SK-N-SH (cell line): Measurements from ENCODE around the gene DUSP15. TPM values are rescaled to one million over a fixed set of nuclear protein-coding genes. Genes with fewer than 3 reads are reported as not detected.
"Not testable (repeated sequence)": the region's sequence is repeated elsewhere in the genome, so short reads cannot be mapped to it uniquely, and the experiment has no call there.

Experiments used
- CTCF ChIA-PET: fragments of 300-600, 350-600 bp; formaldehyde crosslinking; extraction: SDS; loops from one replicate; lab custom pipeline; 2021; lab: Yijun Ruan, JAX
- POLR2A ChIA-PET: fragments of 350-600 bp; sonication (Branson Sonifier 250); formaldehyde crosslinking; extraction: SDS; loops from one replicate; lab custom pipeline; 2020; ENCODE audit warnings: antibody characterized with exemption, inconsistent platforms; lab: Yijun Ruan, JAX
- DNase-seq: peaks from one replicate; pipeline ENCODE4 v3.0.0; 2012
- H2AFZ ChIP-seq: fragments of 200-600 bp; sonication (generic); 2 replicates; pipeline ENCODE4 v1.8.1; 2016; ENCODE audit warnings: antibody characterized with exemption, mild to moderate bottlenecking, low read depth
- H3F3A ChIP-seq: fragments of 200-600 bp; sonication (generic); replicated peaks from 2 replicates; pipeline ENCODE3; 2016; ENCODE audit warnings: antibody characterized with exemption, mild to moderate bottlenecking; ENCODE audit not compliant: insufficient read depth
- H3K27ac ChIP-seq, 2 experiments: fragments of 200-500 bp in 1 of 2; fragments of 200-600 bp in 1 of 2; sonication (Bioruptor generic) in 1 of 2; sonication (generic), shearing (Covaris generic) in 1 of 2; 2 replicates each; pipeline versions ENCODE4 v1.5.1 to v1.6.1; 2014 to 2016; ENCODE audit warnings: low read depth in 2 of 2, inconsistent platforms in 1 of 2, low read length in 1 of 2, mild to moderate bottlenecking in 1 of 2, mixed read lengths in 1 of 2
- H3K27me3 ChIP-seq: fragments of 200-600 bp; sonication (generic), shearing (Covaris generic); 2 replicates; pipeline ENCODE4 v1.6.1; 2016; ENCODE audit warnings: mixed run types; ENCODE audit not compliant: insufficient read depth
- H3K36me3 ChIP-seq, 2 experiments: fragments of 200-500 bp in 1 of 2; fragments of 200-600 bp in 1 of 2; sonication (Bioruptor generic) in 1 of 2; sonication (generic) in 1 of 2; replicated peaks in 1 of 2; 2 replicates each; pipeline versions ENCODE3 to v1.5.1; 2014 to 2016; ENCODE audit warnings: low read length in 1 of 2, mild to moderate bottlenecking in 1 of 2; ENCODE audit not compliant: insufficient read depth in 2 of 2, control insufficient read depth in 1 of 2
- H3K4me1 ChIP-seq, 2 experiments: fragments of 200-500 bp in 1 of 2; fragments of 200-600 bp in 1 of 2; sonication (Bioruptor generic) in 1 of 2; sonication (generic), shearing (Covaris generic) in 1 of 2; 2 replicates each; pipeline versions ENCODE4 v1.5.1 to v1.6.1; 2014 to 2016; ENCODE audit warnings: low read depth in 1 of 2, low read length in 1 of 2, mixed run types in 1 of 2; ENCODE audit not compliant: insufficient read depth in 2 of 2, control insufficient read depth in 1 of 2
- H3K4me2 ChIP-seq: fragments of 200-600 bp; sonication (generic), shearing (Covaris generic); 2 replicates; pipeline ENCODE4 v1.6.1; 2017; ENCODE audit warnings: mixed run types
- H3K4me3 ChIP-seq, 2 experiments: fragments of 200-500 bp in 1 of 2; fragments of 200-600 bp in 1 of 2; sonication (Bioruptor generic) in 1 of 2; sonication (generic), shearing (Covaris generic) in 1 of 2; 2 replicates each; pipeline versions ENCODE4 v1.5.1 to v1.8.1; 2014 to 2016; ENCODE audit warnings: low read depth in 2 of 2, inconsistent platforms in 1 of 2, low read length in 1 of 2, mild to moderate bottlenecking in 1 of 2, mixed read lengths in 1 of 2, moderate library complexity in 1 of 2
- H3K79me2 ChIP-seq: fragments of 200-600 bp; sonication (generic); 2 replicates; pipeline ENCODE4 v1.8.1; 2017; ENCODE audit warnings: mild to moderate bottlenecking; ENCODE audit not compliant: insufficient read depth
- H3K9ac ChIP-seq: fragments of 200-600 bp; sonication (generic); 2 replicates; pipeline ENCODE4 v1.6.1; 2017; ENCODE audit warnings: mixed run types
- H3K9me2 ChIP-seq: fragments of 200-600 bp; sonication (generic); 2 replicates; pipeline ENCODE4 v1.6.1; 2017; ENCODE audit warnings: mixed run types
- H3K9me3 ChIP-seq: fragments of 200-600 bp; sonication (generic); 2 replicates; pipeline ENCODE4 v1.6.1; 2017; ENCODE audit warnings: mixed run types, mild to moderate bottlenecking, moderate library complexity
- H4K20me1 ChIP-seq: fragments of 200-600 bp; sonication (generic); 2 replicates; pipeline ENCODE4 v1.6.1; 2017; ENCODE audit warnings: mild to moderate bottlenecking, mixed run types; ENCODE audit not compliant: insufficient read depth
- ELF1 ChIP-seq: IDR thresholded peaks from 2 replicates; pipeline ENCODE4 v1.4.0; 2012
- EP300 ChIP-seq, 2 experiments: IDR thresholded peaks; 2 replicates each; pipeline versions ENCODE4 v1.4.0 to v1.6.1; 2012; ENCODE audit warnings: borderline replicate concordance in 1 of 2, low read depth in 1 of 2, low read length in 1 of 2
- FOSL2 ChIP-seq: IDR thresholded peaks from 2 replicates; pipeline ENCODE4 v1.4.0; 2012; ENCODE audit warnings: low read depth, mild to moderate bottlenecking, moderate library complexity, borderline replicate concordance
- FOXJ3 ChIP-seq: sonication (generic); formaldehyde crosslinking; IDR thresholded peaks from 2 replicates; pipeline ENCODE4 v1.5.1; 2020; ENCODE audit warnings: mild to moderate bottlenecking, missing genetic modification reagents
- FOXM1 ChIP-seq: IDR thresholded peaks from 2 replicates; pipeline ENCODE4 v1.4.0; 2012; ENCODE audit warnings: low read depth, mild to moderate bottlenecking
- IRF3 ChIP-seq: fragments of 150-350 bp; IDR thresholded peaks from 2 replicates; pipeline ENCODE4 v1.6.1; 2016; ENCODE audit warnings: mild to moderate bottlenecking, low read depth, low read length
- MAX ChIP-seq: IDR thresholded peaks from 2 replicates; pipeline ENCODE4 v1.4.0; 2012; ENCODE audit warnings: low read depth
- MXI1 ChIP-seq: IDR thresholded peaks from 2 replicates; pipeline ENCODE4 v1.6.1; 2012; ENCODE audit warnings: mild to moderate bottlenecking, low read depth, low read length, improper control_type of control experiment
- NFIC ChIP-seq: IDR thresholded peaks from 2 replicates; pipeline ENCODE4 v1.4.0; 2012; ENCODE audit warnings: borderline replicate concordance
- NRF1 ChIP-seq: IDR thresholded peaks from 2 replicates; pipeline ENCODE4 v1.6.1; 2012; ENCODE audit warnings: low read depth, mild to moderate bottlenecking, low read length
- POLR2AphosphoS5 ChIP-seq: IDR thresholded peaks from 2 replicates; pipeline ENCODE4 v1.6.1; 2012; ENCODE audit warnings: low read depth, low read length
- RAD21 ChIP-seq: IDR thresholded peaks from 2 replicates; pipeline ENCODE4 v1.6.1; 2012; ENCODE audit warnings: mild to moderate bottlenecking, low read length
- RCOR1 ChIP-seq: fragments of 150-350 bp; IDR thresholded peaks from 2 replicates; pipeline ENCODE4 v1.6.1; 2017; ENCODE audit warnings: antibody characterized with exemption, low read length
- RFX5 ChIP-seq: IDR thresholded peaks from 2 replicates; pipeline ENCODE4 v1.6.1; 2012; ENCODE audit warnings: mild to moderate bottlenecking, improper control_type of control experiment, low read length
- RXRA ChIP-seq: IDR thresholded peaks from 2 replicates; pipeline ENCODE4 v1.4.0; 2012; ENCODE audit warnings: low read depth, mild to moderate bottlenecking, borderline replicate concordance
- SIN3A ChIP-seq: IDR thresholded peaks from 2 replicates; pipeline ENCODE4 v1.6.1; 2012; ENCODE audit warnings: low read depth, mild to moderate bottlenecking, low read length, moderate library complexity, borderline replicate concordance
- SMC3 ChIP-seq: IDR thresholded peaks from 2 replicates; pipeline ENCODE4 v1.6.1; 2012; ENCODE audit warnings: low read depth, low read length, improper control_type of control experiment
- TAF1 ChIP-seq: IDR thresholded peaks from 2 replicates; pipeline ENCODE4 v1.6.1; 2012; ENCODE audit warnings: low read depth, mild to moderate bottlenecking, low read length, moderate library complexity, borderline replicate concordance
- TCF12 ChIP-seq: IDR thresholded peaks from 2 replicates; pipeline ENCODE4 v1.4.0; 2012
- TEAD4 ChIP-seq: IDR thresholded peaks from 2 replicates; pipeline ENCODE4 v1.4.0; 2012; ENCODE audit warnings: mild to moderate bottlenecking, borderline replicate concordance; ENCODE audit not compliant: insufficient read depth
- ZBTB33 ChIP-seq: IDR thresholded peaks from 2 replicates; pipeline ENCODE4 v1.4.0; 2012; ENCODE audit warnings: low read depth, borderline replicate concordance
- WGBS: methylation state at CpG from one replicate; pipeline ENCODE4 v1.1.6; 2017; ENCODE audit warnings: low lambda C conversion rate; 5-methylcytosine and 5-hydroxymethylcytosine counted together
- polyA plus RNA-seq, 3 experiments: library from polyadenylated mRNA; depleted of rRNA; stranded (reverse); fragments of >200 nt; gene quantifications; 2 replicates each; pipeline ENCODE4 v1.2.3, GENCODE V29; 2012

The DUSP15 gene
- polyA plus RNA-seq, 1 of the 3 experiments (the other 2 are of a cell fraction), result 5.4 TPM

- H3K4me2 ChIP-seq, result no peak overlapping the region
- H4K20me1 ChIP-seq, result no peaks in the 10 kb centered on the region
- H3K36me3 ChIP-seq, result no peaks in the 10 kb centered on the region
- H3K9me2 ChIP-seq, result no peaks in the 10 kb centered on the region
- no peaks in the 10 kb centered on the region for H3K79me2 ChIP-seq
- H3K27ac ChIP-seq, result no peak overlapping the region
- no peaks in the 10 kb centered on the region for H3K9me3 ChIP-seq
- H3K4me3 ChIP-seq, result no peak overlapping the region
- H2AFZ ChIP-seq, result no peak overlapping the region
- H3K27me3 ChIP-seq, result no peaks in the 10 kb centered on the region
- TF ChIP-seq RXRA, result no peak
- no peak for TF ChIP-seq IRF3
- TF ChIP-seq EP300 (IDR thresholded peaks at IDR 0.05; ENCODE audit: borderline replicate concordance in 1 of 2, low read depth in 1 of 2, low read length in 1 of 2), result no peak
- TF ChIP-seq ELF1, result no peak
- no peak for TF ChIP-seq NFIC
- POLR2A ChIA-PET, result no interaction called here
- peaks cover 0 to 8% of the 10 kb centered on the region in 2 experiments; a peak in 1 of 4 replicates for H3K4me1 ChIP-seq
- 87% methylated on average over 6 of the region's 6 CpGs for WGBS
- no peak overlapping the region for H3K9ac ChIP-seq
- CTCF ChIA-PET, result interaction anchor here (1.0 to 3.6 kb wide), 5 partner anchors 17 to 213 kb away, joined by 3 to 14 read pairs (median 7); partner anchors contain the start of gene PDRG1
- H3F3A ChIP-seq, result no peaks in the 10 kb centered on the region
- DNase-seq, result no peak
Observed at GRCh38 chr20:31829731-31830130, 40.6 kb downstream of the DUSP15 start.

GRCh38 chr20:31828016-31828415 lies 42.3 kb downstream of the DUSP15 start:
- not testable (repeated sequence) for H3K9ac ChIP-seq, H3K4me3 ChIP-seq, H3K79me2 ChIP-seq, H3K27me3 ChIP-seq, H2AFZ ChIP-seq, H3F3A ChIP-seq, H3K4me1 ChIP-seq, H3K9me3 ChIP-seq, DNase-seq, H3K27ac ChIP-seq, H3K4me2 ChIP-seq, H3K36me3 ChIP-seq, H4K20me1 ChIP-seq, H3K9me2 ChIP-seq
- POLR2A ChIA-PET, result interaction anchor here (0.7 kb wide), 1 partner anchor 204 kb away, joined by 3 read pairs; no protein-coding TSS in a partner anchor
- 98% methylated on average over 11 of the region's 11 CpGs for WGBS
- CTCF ChIA-PET, result interaction anchor here (2.4 to 7.6 kb wide), 3 partner anchors 10 to 203 kb away, joined by 8 to 174 read pairs (median 8); partner anchors contain the start of gene FOXS1

GRCh38 chr20:31827059-31827458 lies 43.3 kb downstream of the DUSP15 start:
- H2AFZ ChIP-seq, result no peak overlapping the region
- no peak overlapping the region for H3K9ac ChIP-seq
- CTCF ChIA-PET, result interaction anchor here (2.4 to 7.6 kb wide), 4 partner anchors 11 to 204 kb away, joined by 8 to 174 read pairs (median 39); partner anchors contain the start of gene FOXS1
- no peak overlapping the region for H3K4me2 ChIP-seq
- no peak overlapping the region for H3K27ac ChIP-seq
- no peaks in the 10 kb centered on the region for H4K20me1 ChIP-seq
- H3K4me3 ChIP-seq, result no peak overlapping the region
- peaks cover 0 to 8% of the 10 kb centered on the region in 2 experiments; a peak in 1 of 4 replicates for H3K4me1 ChIP-seq
- DNase-seq, result no peak
- no peaks in the 10 kb centered on the region for H3K9me3 ChIP-seq
- H3K79me2 ChIP-seq, result no peaks in the 10 kb centered on the region
- POLR2A ChIA-PET, result no interaction called here
- no peaks in the 10 kb centered on the region for H3K27me3 ChIP-seq
- no peaks in the 10 kb centered on the region for H3K9me2 ChIP-seq
- 66% methylated on average over 2 of the region's 2 CpGs for WGBS
- H3K36me3 ChIP-seq, result no peaks in the 10 kb centered on the region
- H3F3A ChIP-seq, result peaks cover 4% of the 10 kb centered on the region
- TF ChIP-seq SMC3, result no peak
- TF ChIP-seq RAD21, result no peak
- no peak for TF ChIP-seq NRF1
- TF ChIP-seq MAX, result no peak
- TF ChIP-seq ZBTB33, result no peak
- TF ChIP-seq TCF12, result no peak
- TF ChIP-seq RFX5, result no peak
- no peak for TF ChIP-seq TAF1
- no peak for TF ChIP-seq MXI1
- TF ChIP-seq RCOR1, result no peak
- TF ChIP-seq POLR2AphosphoS5, result no peak
- no peak for TF ChIP-seq SIN3A
- no peak for TF ChIP-seq ELF1
- no peak for TF ChIP-seq NFIC
- TF ChIP-seq FOXJ3, result no peak
- TF ChIP-seq FOSL2, result no peak
- TF ChIP-seq FOXM1, result no peak
- TF ChIP-seq TEAD4, result no peak
